Umbilical cord (tissue), 2 donors: ENCODE data around the gene MAGI1. TPM values are rescaled to one million over a fixed set of nuclear protein-coding genes. Genes with fewer than 3 reads are reported as not detected.

ENCODE experiments used
- DNase-seq: peaks from one replicate; pipeline ENCODE4 v3.0.0-alpha.2; 2015; ENCODE audit warnings: low spot score
- total RNA-seq: library from RNA; depleted of rRNA; stranded (reverse); fragments of >200 nt; gene quantifications from one replicate; pipeline ENCODE4 v1.2.3, GENCODE V29; 2014; ENCODE audit warnings: low replicate concordance; ENCODE audit not compliant: insufficient read depth

The MAGI1 gene
- total RNA-seq, 1 donor from 2014 or later, result 34.7 TPM

DNA sequence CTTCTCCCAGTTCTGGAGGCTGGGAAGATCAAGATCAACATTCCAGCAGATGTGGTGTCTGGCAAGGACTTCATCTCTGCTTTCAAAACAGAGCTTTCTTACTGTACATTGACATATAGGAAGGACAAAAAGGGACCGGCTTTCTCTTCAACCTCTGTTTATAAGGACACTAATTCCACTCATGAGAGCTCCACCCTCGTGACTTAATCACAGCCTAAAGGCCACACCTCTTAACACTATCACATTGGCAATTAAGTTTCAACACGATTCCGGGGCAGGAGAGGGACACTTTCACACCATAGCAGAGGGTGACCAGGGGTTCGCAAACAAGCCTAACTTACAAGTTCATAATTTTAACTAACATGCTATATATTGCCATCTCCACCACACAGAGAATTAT, 231.5 kb downstream of the MAGI1 start:
- no peak for DNase-seq

DNA sequence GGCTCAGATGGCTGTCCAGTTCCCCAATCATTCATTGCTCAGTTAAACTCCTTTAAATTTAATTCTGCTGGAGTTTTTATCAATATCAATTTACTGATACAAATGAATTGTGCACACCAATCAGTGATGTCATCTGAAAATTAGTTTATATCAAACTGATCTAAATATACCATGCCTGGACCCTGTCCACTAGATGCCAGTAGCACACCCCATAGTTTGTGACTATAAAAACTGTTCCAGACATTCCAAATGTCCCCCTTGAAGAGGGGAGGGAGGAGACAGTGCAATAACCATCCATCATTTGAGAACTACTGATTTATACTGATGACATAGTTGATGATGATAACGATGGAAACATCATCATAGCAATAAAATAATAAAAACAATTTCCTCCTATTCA, 232.1 kb downstream of the MAGI1 start:
- DNase-seq, result no peak

- no peak for DNase-seq
Observed at GRCh38 chr3:65796676-65797075, 242.0 kb downstream of the MAGI1 start.

DNA sequence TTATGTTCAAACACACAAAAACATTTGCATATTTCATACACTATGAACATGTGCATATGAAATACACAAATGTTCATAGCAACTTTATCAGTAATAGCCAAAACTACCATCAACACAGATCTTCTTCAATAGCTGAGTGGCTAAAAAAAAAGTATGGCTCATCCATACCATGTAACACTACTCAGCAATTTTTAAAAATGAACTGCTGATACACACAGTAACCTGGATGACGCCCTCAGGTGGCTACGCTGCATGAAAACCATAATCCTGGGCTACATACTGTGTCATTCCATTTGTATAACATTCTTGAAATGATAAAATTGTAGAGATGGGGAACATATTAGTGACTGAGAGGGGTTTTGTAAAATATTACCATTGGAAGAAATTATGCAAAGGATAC, 243.6 kb downstream of the MAGI1 start:
- DNase-seq, result no peak

GRCh38 chr3:65793495-65794200, 245.1 kb downstream of the MAGI1 start:
- DNase-seq, result peak; percentile 71

GRCh38 chr3:65788461-65788860, 250.3 kb downstream of the MAGI1 start:
- no peak for DNase-seq

DNA sequence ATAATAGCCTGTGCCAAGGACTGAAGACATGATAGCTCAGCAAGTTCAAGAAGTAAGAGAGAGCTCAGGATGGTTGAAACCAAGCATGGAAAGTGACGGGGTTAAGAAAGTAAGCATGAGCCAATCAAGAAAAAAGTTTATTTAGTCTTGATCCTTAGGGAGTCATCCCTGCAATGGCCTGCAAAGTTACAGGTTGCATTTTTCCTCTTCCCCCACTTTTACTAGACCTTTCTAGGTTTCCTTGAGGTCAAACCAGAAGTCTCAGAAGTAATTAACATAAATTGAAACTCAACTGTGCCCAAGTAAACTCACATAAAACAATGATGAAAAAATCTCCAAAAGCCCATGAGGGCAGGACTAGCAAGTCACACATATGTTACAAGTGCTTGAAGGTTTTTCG, 250.9 kb downstream of the MAGI1 start:
- no peak for DNase-seq

GRCh38 chr3:65787340-65787739, 251.4 kb downstream of the MAGI1 start:
- no peak for DNase-seq

DNA sequence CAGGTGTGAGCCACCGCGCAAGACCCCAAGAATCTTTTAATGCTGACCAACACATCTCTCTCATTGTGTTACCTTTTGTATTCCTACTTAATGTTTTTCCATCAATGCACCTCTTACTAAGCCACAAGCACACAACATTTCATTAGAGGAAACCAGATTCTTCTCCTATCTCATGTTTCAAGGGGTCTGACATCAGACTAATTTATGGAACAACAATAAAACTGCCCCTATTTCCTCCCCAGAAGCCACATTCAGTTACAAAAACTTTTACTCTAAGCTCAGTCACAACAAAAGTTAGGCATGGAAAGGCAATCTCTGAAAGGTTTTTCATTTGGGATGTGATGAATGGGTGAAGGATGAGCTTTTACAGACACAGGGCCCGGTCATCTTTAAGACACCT, 251.8 kb downstream of the MAGI1 start:
- DNase-seq, result no peak

GRCh38 chr3:65785065-65785645, 253.6 kb downstream of the MAGI1 start:
- peak; percentile 63 for DNase-seq

- no peak for DNase-seq
Observed at GRCh38 chr3:65783117-65783516, 255.6 kb downstream of the MAGI1 start.

- no peak for DNase-seq
Observed at GRCh38 chr3:65781594-65781993, 257.1 kb downstream of the MAGI1 start.

DNA sequence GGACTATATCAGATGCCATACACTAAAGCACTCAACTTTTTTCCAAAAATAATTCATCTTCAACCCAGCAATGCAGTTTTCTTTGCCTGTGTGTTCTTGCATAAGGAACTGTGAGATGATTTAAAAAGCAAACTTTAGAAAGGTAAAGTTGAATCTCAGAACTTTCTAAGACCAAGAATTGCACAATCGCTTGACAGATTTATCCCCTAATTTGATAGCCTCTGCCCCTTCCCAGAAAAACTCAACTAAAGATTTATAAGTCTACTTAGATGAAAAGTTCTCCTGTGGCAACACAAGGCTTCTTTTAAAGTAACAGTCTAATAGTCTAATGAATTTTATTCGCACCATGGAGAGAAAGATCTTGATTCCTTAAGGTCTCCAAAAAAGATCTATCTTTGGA, 259.3 kb downstream of the MAGI1 start:
- DNase-seq, result peak; percentile 75

DNA sequence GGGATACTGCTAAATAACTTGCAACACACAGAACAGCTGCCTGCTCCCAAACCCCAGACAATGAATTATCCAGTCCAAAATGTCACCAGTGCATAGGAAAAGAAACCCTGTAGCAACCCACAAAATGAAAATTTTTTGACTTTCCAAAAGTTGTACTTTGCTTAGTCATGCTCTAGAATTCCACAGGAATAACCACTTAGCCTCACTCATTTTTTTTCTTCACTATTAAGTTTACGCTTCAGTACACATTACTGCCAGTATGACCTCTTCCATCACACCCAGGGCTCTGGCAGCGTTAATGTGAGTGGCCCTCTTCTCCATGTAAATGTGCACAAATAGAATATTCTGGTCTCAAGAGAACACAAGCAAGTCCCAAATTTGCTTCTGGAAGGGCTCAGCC, 259.8 kb downstream of the MAGI1 start:
- DNase-seq, result no peak

GRCh38 chr3:65777050-65777449, 261.7 kb downstream of the MAGI1 start:
- no peak for DNase-seq

GRCh38 chr3:65776494-65776893, 262.2 kb downstream of the MAGI1 start:
- peak; percentile 43 for DNase-seq

- DNase-seq, result no peak
Observed at GRCh38 chr3:65776081-65776480, 262.6 kb downstream of the MAGI1 start.

GRCh38 chr3:65772758-65773157, 266.0 kb downstream of the MAGI1 start:
- no peak for DNase-seq

- DNase-seq, result no peak
Observed at GRCh38 chr3:65767551-65767950, 271.2 kb downstream of the MAGI1 start.

DNA sequence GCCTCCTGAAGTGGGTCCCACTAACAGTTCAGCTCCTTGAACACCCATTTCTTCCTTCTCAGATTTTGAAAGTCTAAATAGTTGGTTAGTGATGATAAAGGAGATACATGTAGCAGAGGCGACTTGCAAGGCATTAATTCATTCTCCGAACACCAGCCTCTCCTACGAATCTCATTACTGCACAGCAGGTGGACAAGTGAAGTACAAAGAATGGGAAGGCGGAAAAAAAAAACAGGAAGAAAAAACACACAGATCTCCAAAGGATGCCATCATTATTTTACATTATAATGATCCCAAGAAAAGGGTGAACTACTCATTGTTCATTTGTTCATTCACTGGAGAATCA, 276.5 kb downstream of the MAGI1 start:
- no peak for DNase-seq

DNA sequence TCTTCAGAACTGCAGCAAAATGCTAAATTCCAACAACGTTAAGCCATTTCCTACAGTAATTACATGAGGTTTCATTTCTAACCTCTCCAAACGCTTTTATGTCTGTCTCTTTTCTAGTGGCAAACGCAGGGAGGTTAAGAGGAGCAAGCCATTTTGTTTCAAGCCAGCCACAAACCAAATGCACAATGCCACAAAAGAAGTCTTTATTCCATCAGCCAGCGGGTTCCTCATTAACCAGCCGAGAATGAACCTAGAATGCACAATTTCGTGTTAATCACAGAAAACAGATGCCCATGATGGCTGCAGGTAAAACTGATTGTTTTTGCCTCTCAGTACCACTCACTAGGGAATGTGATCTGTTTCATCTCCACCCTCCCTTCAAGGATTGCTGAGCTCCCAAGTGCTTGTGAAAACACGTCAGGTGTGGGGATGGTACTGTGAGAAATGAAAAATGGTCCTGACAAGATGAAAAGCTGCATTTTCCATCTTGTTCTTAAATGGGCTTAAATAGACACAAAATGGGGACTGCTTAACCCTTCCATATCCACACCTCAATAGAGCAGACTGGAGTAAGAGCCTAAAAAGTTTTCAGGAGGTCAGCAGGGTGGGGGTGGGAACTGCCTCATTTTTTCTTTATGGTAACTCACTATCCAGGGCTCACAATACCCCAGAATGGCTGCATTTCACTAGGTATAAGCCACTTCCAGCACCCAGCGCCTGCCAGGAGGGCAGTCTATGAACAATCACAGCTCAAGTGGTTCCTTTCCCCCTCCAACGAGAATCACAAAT, 277.1 kb downstream of the MAGI1 start:
- DNase-seq, result peak; percentile 77

DNA sequence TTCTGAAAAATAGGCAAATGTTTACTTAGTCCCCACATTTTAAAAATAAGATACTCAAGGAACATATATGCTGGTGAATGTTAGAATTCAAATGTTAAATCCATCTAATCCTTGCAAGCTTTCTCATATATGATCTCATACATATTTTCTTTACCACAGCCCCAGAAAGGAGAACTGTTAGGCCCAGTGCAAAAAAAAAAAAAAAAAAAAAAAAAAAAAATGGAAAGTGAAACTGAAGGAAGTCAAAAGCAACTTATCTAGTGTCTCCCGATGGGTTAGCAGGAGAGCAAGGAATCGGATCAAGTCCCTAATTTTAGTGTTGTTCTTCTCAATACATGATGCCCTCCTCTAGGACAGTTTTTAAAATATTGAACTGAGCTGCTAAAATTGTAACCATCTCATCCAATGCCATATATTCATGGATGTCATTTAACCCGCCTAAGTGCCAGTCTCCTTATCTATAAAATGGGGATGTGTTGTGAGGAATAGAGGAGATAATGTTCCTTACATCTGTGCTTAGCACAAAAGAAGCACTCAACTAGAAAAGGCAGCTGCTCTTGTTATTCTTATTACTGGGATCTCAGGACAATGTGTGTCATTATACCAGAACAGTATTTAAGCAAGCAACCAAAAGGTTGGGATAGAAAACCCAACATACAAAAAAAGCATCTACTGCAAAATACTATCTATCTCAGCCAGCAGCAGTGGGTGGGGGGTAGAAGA, 279.7 kb downstream of the MAGI1 start:
- peak; percentile 88 for DNase-seq
